Mucosa of descending colon (tissue), 3 donors: ENCODE results near the gene CARD11. TPM values are rescaled to one million over a fixed set of nuclear protein-coding genes. Genes with fewer than 3 reads are reported as not detected.

Experiments used
- ATAC-seq: fragments of 200-7000 bp; cut with Tn5 transposase; one replicate; pipeline ENCODE4 v1.9.1; 2020; ENCODE audit warnings: mild to moderate bottlenecking, moderate library complexity
- DNase-seq, 3 donors: peaks; one replicate each; pipeline ENCODE4 v3.0.0-alpha.2; 2020
- H3K36me3 ChIP-seq: fragments of 200-600 bp; one replicate; pipeline ENCODE4 v1.8.0; 2021; ENCODE audit warnings: low read depth, mild to moderate bottlenecking
- H3K4me1 ChIP-seq: fragments of 200-600 bp; one replicate; pipeline ENCODE4 v1.8.0; 2021; ENCODE audit warnings: low read depth, mild to moderate bottlenecking
- H3K4me3 ChIP-seq: fragments of 200-600 bp; one replicate; pipeline ENCODE4 v1.8.0; 2021; ENCODE audit warnings: mild to moderate bottlenecking
- H3K9me3 ChIP-seq: fragments of 200-600 bp; one replicate; pipeline ENCODE4 v1.8.0; 2021; ENCODE audit warnings: mild to moderate bottlenecking
- CTCF ChIP-seq: fragments of 200-600 bp; IDR thresholded peaks from one replicate; pipeline ENCODE4 v1.8.0; 2022; ENCODE audit warnings: antibody characterized with exemption, mild to moderate bottlenecking
- intact Hi-C, 2 donors: fragments of 100-400 bp; cut with DNase I in 1 of 2; cut with micrococcal nuclease in 1 of 2; formaldehyde crosslinking; loops; one replicate each; pipeline versions ENCODE4 v1.11.0 to v1.11.1; 2022; cut with DNase I, micrococcal nuclease
- total RNA-seq, 3 donors: library from RNA; stranded (reverse); fragmentation: NEBNext Ultra II Directional in 2 of 3; extraction: Animal tissue kit (Norgen Biotek cat#: 25700) in 2 of 3; gene quantifications; one replicate each; pipeline versions ENCODE4 v1.2.1 to v1.2.4, GENCODE V29; 2021 to 2023
- donor health status: DM: no; HTN: no; CAD: no; lungs with moderate emphysema.
- donor health status: DM: no; HTN: no; CAD: no.
- donor health status: DM: no; HTN: yes; CAD: no.

CARD11 gene
- total RNA-seq, 3 donors from 2014 or later, result 1.6 to 3.2 (median 3.2) TPM

GRCh38 chr7:2999078-2999500 is 44.6 kb downstream of the CARD11 start:
- TF ChIP-seq CTCF, result no peak
- Histone ChIP-seq H3K4me1 (peaks cover 6% of the 10 kb centered on the region), H3K4me3 (no peak overlapping the region), H3K9me3 (no peaks in the 10 kb centered on the region), H3K36me3 (no peaks in the 10 kb centered on the region)
- intact Hi-C loops, result no loop called here
- ATAC-seq (peak; percentile 57), DNase-seq (no peak)

GRCh38 chr7:2997014-2997413 is 46.7 kb downstream of the CARD11 start:
- intact Hi-C loops, result no loop called here
- TF ChIP-seq CTCF, result no peak
- no peak overlapping the region for H3K4me3 ChIP-seq
- no peaks in the 10 kb centered on the region for H3K36me3 ChIP-seq
- ATAC-seq, result no peak
- DNase-seq, result no peak
- peaks cover 9% of the 10 kb centered on the region for H3K4me1 ChIP-seq
- H3K9me3 ChIP-seq, result no peaks in the 10 kb centered on the region

- intact Hi-C loops, result no loop called here
- no peak for ATAC-seq
- H3K9me3 ChIP-seq, result no peaks in the 10 kb centered on the region
- H3K36me3 ChIP-seq, result no peaks in the 10 kb centered on the region
- no peak for TF ChIP-seq CTCF
- no peak for DNase-seq
- H3K4me1 ChIP-seq, result peaks cover 9% of the 10 kb centered on the region
- H3K4me3 ChIP-seq, result no peak overlapping the region
Observed at GRCh38 chr7:2996141-2996540, 47.5 kb downstream of the CARD11 start.

- intact Hi-C loops, result no loop called here
- Histone ChIP-seq H3K9me3 (no peaks in the 10 kb centered on the region), H3K4me1 (peaks cover 4% of the 10 kb centered on the region), H3K4me3 (no peak overlapping the region), H3K36me3 (no peaks in the 10 kb centered on the region)
- DNase-seq, result peak in 2 of 3 donors; percentile 80 to 84
- peak; percentile 79 for ATAC-seq
- TF ChIP-seq CTCF, result no peak
Observed at GRCh38 chr7:2993868-2994267, 49.8 kb downstream of the CARD11 start.

- DNase-seq (no peak), ATAC-seq (no peak)
- H3K4me3 ChIP-seq, result no peak overlapping the region
- no peaks in the 10 kb centered on the region for H3K36me3 ChIP-seq
- TF ChIP-seq CTCF, result no peak
- peaks cover 3% of the 10 kb centered on the region for H3K4me1 ChIP-seq
- H3K9me3 ChIP-seq, result no peaks in the 10 kb centered on the region
- intact Hi-C loops, result no loop called here
Observed at GRCh38 chr7:2993396-2993795, 50.3 kb downstream of the CARD11 start.

GRCh38 chr7:2990949-2991470 is 52.7 kb downstream of the CARD11 start:
- DNase-seq, result no peak
- no peak for TF ChIP-seq CTCF
- intact Hi-C loops, result no loop called here
- no peak overlapping the region for H3K4me3 ChIP-seq
- H3K9me3 ChIP-seq, result no peaks in the 10 kb centered on the region
- H3K4me1 ChIP-seq, result peaks cover 3% of the 10 kb centered on the region
- no peak for ATAC-seq
- no peaks in the 10 kb centered on the region for H3K36me3 ChIP-seq
